HEK293 (cell line): ENCODE results near the gene CXCR4.

Experiments used
- CTCF ChIP-seq: fragments of 450-650 bp; formaldehyde crosslinking; IDR thresholded peaks from 2 replicates; pipeline ENCODE4 v1.5.1; 2016; ENCODE audit warnings: missing biosample characterization, missing genetic modification characterization
- GLI4 ChIP-seq: fragments of 450-650 bp; formaldehyde crosslinking; IDR thresholded peaks from 2 replicates; pipeline ENCODE4 v1.5.1; 2016; ENCODE audit warnings: missing biosample characterization, missing genetic modification characterization
- PRDM1 ChIP-seq: fragments of 450-650 bp; formaldehyde crosslinking; IDR thresholded peaks from 2 replicates; pipeline ENCODE4; 2016; ENCODE audit warnings: missing biosample characterization, missing genetic modification characterization
- PRDM4 ChIP-seq: fragments of 450-650 bp; formaldehyde crosslinking; IDR thresholded peaks from 2 replicates; pipeline ENCODE4 v1.5.1; 2017; ENCODE audit warnings: missing biosample characterization, missing genetic modification characterization
- SALL2 ChIP-seq: fragments of 450-650 bp; formaldehyde crosslinking; IDR thresholded peaks from 2 replicates; pipeline ENCODE4 v1.5.0; 2017; ENCODE audit warnings: missing biosample characterization, mild to moderate bottlenecking, missing genetic modification characterization, borderline replicate concordance
- ZNF274 ChIP-seq, 2 experiments: fragments of 200-500 bp in 1 of 2; fragments of 450-650 bp in 1 of 2; sonication (Bioruptor generic) in 1 of 2; formaldehyde crosslinking in 1 of 2; IDR thresholded peaks; 2 replicates each; pipeline versions ENCODE4 v1.5.1 to v1.6.1; 2014 to 2016; ENCODE audit warnings: borderline replicate concordance in 1 of 2, inconsistent platforms in 1 of 2, low read length in 1 of 2, missing biosample characterization in 1 of 2, missing genetic modification characterization in 1 of 2
- ZNF513 ChIP-seq: fragments of 450-650 bp; IDR thresholded peaks from 2 replicates; pipeline ENCODE4 v1.5.1; 2018; ENCODE audit warnings: missing biosample characterization, missing genetic modification characterization
- ZNF768 ChIP-seq: fragments of 450-650 bp; formaldehyde crosslinking; IDR thresholded peaks from 2 replicates; pipeline ENCODE4 v1.5.1; 2018; ENCODE audit warnings: missing biosample characterization, mild to moderate bottlenecking, missing genetic modification characterization
- ZNF776 ChIP-seq: fragments of 450-650 bp; formaldehyde crosslinking; IDR thresholded peaks from 2 replicates; pipeline ENCODE4 v1.5.0; 2017; ENCODE audit warnings: missing biosample characterization, missing genetic modification characterization, borderline replicate concordance
- ZNF785 ChIP-seq: fragments of 450-650 bp; formaldehyde crosslinking; IDR thresholded peaks from 2 replicates; pipeline ENCODE4 v1.5.1; 2016; ENCODE audit warnings: missing biosample characterization, missing genetic modification characterization

GRCh38 chr2:136133586-136133985 is 15.6 kb upstream of the CXCR4 start:
- TF ChIP-seq PRDM1 (no peak), SALL2 (tag by site-specific recombination) (no peak), ZNF513 (tag by site-specific recombination) (no peak), GLI4 (no peak), CTCF (tag by site-specific recombination) (no peak), PRDM4 (tag by site-specific recombination) (no peak), ZNF776 (tag by site-specific recombination) (no peak), ZNF785 (no peak), ZNF768 (no peak), ZNF274 (IDR thresholded peaks at IDR 0.05; ENCODE audit: low read length) (no peak), ZNF274 (tag by site-specific recombination; IDR thresholded peaks at IDR 0.05; ENCODE audit: borderline replicate concordance) (no peak)
